Panc1 (cell line): ENCODE results near the gene NFIC. TPM values are rescaled to one million over a fixed set of nuclear protein-coding genes. Genes with fewer than 3 reads are reported as not detected.
"Not testable (repeated sequence)": the region's sequence is repeated elsewhere in the genome, so short reads cannot be mapped to it uniquely, and the experiment has no call there.

Source experiments
- ATAC-seq: fragments of 200-7000 bp; cut with Tn5 transposase; 2 replicates; pipeline ENCODE4 v1.9.1; 2020; ENCODE audit warnings: mild to moderate bottlenecking, moderate library complexity
- BruUV-seq: library from RNA; stranded (reverse); fragments of 400-500 nt; replicated peaks from 2 replicates; lab custom pipeline; 2021; lab: Mats Ljungman, UMichigan
- CTCF ChIA-PET: fragments of 300-600 bp; sonication (Branson Sonifier 250); formaldehyde crosslinking; loops from one replicate; lab custom pipeline; 2022; ENCODE audit warnings: antibody characterized with exemption; lab: Charles Lee
- POLR2A ChIA-PET: fragments of 300-600 bp; sonication (Branson Sonifier 250); formaldehyde crosslinking; loops from one replicate; lab custom pipeline; 2022; ENCODE audit warnings: antibody characterized with exemption; lab: Charles Lee
- DNase-seq: peaks from one replicate; pipeline ENCODE4 v3.0.0-alpha.2; 2010; ENCODE audit warnings: low read depth, low spot score
- H3K27ac ChIP-seq: 2 replicates; pipeline ENCODE4 v1.5.1; 2011; ENCODE audit warnings: mild to moderate bottlenecking, low read length, inconsistent platforms
- H3K27me3 ChIP-seq: fragments of 200-500 bp; sonication (Bioruptor generic); 2 replicates; pipeline ENCODE4 v1.6.0; 2014; ENCODE audit warnings: low read length, inconsistent platforms; ENCODE audit not compliant: control insufficient read depth, insufficient read depth
- H3K36me3 ChIP-seq: fragments of 200-500 bp; sonication (Bioruptor generic); 2 replicates; pipeline ENCODE4 v1.5.1; 2014; ENCODE audit warnings: inconsistent platforms, mild to moderate bottlenecking, low read length, moderate library complexity; ENCODE audit not compliant: control insufficient read depth, insufficient read depth
- H3K4me1 ChIP-seq: 2 replicates; pipeline ENCODE4 v1.5.1; 2011; ENCODE audit warnings: inconsistent platforms, mild to moderate bottlenecking, low read length, moderate library complexity; ENCODE audit not compliant: control insufficient read depth, insufficient read depth
- H3K4me3 ChIP-seq, 2 experiments: 2 replicates each; pipeline ENCODE4 v1.5.1; 2011 to 2012; ENCODE audit warnings: low read depth in 2 of 2, low read length in 2 of 2, mild to moderate bottlenecking in 2 of 2, inconsistent platforms in 1 of 2, moderate library complexity in 1 of 2
- H3K9me3 ChIP-seq: fragments of 200-500 bp; sonication (Bioruptor generic); 2 replicates; pipeline ENCODE4 v1.5.1; 2014; ENCODE audit warnings: low read depth, mild to moderate bottlenecking, inconsistent platforms, low read length, moderate library complexity; ENCODE audit not compliant: control insufficient read depth, insufficient read depth
- CTCF ChIP-seq: fragments of 450-650 bp; IDR thresholded peaks from 2 replicates; pipeline ENCODE4 v1.5.1; 2017; ENCODE audit warnings: mild to moderate bottlenecking
- POLR2AphosphoS5 ChIP-seq: IDR thresholded peaks from 2 replicates; pipeline ENCODE4 v1.6.1; 2012; ENCODE audit warnings: mild to moderate bottlenecking, low read depth, low read length, moderate library complexity
- SIN3A ChIP-seq: IDR thresholded peaks from 2 replicates; pipeline ENCODE4 v1.6.1; 2012; ENCODE audit warnings: low read depth, mild to moderate bottlenecking, low read length, moderate library complexity, borderline replicate concordance; ENCODE audit not compliant: insufficient read depth
- TCF7L2 ChIP-seq: IDR thresholded peaks from 2 replicates; pipeline ENCODE4 v1.6.1; 2011; ENCODE audit warnings: mild to moderate bottlenecking, low read depth, low read length, inconsistent platforms
- in situ Hi-C: cut with HindIII; loops from 2 replicates; pipeline ENCODE4 v1.10.0; 2016; ENCODE audit warnings: low sequenced_read_pairs, low pct_unique_long_range_greater_than_20kb
- intact Hi-C: fragments of 100-400 bp; cut with micrococcal nuclease; formaldehyde crosslinking; loops from one replicate; pipeline ENCODE4 v1.10.0; 2022; ENCODE audit not compliant: unreplicated experiment
- total RNA-seq: library from RNA; stranded (reverse); gene quantifications from one replicate; pipeline ENCODE4 v1.2.1, GENCODE V29; 2021; ENCODE audit not compliant: unreplicated experiment
- TF ChIP-seq, protein P1 (sequence below), 2 experiments: IDR thresholded peaks; 2 replicates each; pipeline ENCODE4 v1.6.1; 2011 to 2012; ENCODE audit warnings: low read depth in 2 of 2, control low read depth in 1 of 2, low read length in 1 of 2, mild to moderate bottlenecking in 1 of 2, moderate library complexity in 1 of 2; ENCODE audit not compliant: insufficient read depth in 1 of 2

Gene NFIC
- total RNA-seq, 1 experiment from 2014 or later = 120 TPM

DNA sequence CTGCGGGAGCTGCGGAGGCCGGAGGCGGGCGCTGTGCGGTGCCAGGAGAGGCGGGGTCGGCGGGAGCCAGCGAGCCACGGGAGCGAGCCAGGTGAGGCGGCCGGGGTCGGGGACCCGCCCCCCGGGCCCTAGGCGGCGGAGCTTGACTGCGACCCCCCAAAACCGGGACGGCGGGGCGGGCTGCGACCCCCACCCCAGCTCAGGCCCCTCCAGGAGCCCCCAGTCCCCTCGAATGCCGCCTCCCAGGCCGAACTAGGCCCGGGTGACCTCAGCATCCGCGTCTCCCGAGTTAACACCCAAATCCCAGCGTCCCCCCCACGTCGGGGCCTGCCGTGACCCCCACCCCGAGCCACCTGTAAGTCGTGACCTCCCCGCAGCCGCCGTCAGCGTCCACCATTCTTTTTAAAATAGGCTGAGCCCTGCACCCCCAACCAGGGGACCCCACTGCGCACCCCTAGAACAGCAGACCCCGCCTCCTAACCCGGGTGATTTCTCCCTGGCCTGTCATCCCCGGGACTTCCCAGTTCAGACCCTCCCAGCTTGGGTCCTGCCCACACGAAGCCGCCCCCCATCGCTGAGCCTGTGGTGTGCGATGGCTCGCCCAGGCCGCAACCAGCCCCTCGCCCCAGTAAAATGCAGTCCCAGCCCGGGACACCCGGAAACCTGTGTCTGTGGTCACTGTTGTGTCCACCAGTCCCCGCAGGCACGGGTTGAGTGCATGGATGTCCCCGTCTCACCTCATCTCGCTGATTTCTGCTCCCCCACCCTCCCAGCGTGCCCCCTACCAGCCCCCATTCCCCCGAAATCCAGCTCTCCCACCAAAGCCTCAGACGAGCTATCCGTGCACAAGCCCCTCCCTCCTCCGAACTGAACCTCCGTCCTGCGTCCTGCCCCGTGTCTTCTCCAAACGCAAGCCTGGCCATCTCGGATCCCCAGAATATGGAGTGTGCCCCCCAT lies 140.3 kb downstream of the NFIC start:
- no peaks in the 10 kb centered on the region for H3K27me3 ChIP-seq
- no peak for ATAC-seq
- peak overlapping the region; percentile 72 to 73 for H3K4me3 ChIP-seq
- intact Hi-C loops = no loop called here
- H3K9me3 ChIP-seq = no peaks in the 10 kb centered on the region
- peak overlapping the region; percentile 75 for H3K27ac ChIP-seq
- ChIA-PET POLR2A (no interaction called here), CTCF (no interaction called here)
- BruUV-seq = no TSS peak
- TF ChIP-seq POLR2AphosphoS5 = no peak
- no peak for TF ChIP-seq TCF7L2
- TF ChIP-seq, protein P1, sequence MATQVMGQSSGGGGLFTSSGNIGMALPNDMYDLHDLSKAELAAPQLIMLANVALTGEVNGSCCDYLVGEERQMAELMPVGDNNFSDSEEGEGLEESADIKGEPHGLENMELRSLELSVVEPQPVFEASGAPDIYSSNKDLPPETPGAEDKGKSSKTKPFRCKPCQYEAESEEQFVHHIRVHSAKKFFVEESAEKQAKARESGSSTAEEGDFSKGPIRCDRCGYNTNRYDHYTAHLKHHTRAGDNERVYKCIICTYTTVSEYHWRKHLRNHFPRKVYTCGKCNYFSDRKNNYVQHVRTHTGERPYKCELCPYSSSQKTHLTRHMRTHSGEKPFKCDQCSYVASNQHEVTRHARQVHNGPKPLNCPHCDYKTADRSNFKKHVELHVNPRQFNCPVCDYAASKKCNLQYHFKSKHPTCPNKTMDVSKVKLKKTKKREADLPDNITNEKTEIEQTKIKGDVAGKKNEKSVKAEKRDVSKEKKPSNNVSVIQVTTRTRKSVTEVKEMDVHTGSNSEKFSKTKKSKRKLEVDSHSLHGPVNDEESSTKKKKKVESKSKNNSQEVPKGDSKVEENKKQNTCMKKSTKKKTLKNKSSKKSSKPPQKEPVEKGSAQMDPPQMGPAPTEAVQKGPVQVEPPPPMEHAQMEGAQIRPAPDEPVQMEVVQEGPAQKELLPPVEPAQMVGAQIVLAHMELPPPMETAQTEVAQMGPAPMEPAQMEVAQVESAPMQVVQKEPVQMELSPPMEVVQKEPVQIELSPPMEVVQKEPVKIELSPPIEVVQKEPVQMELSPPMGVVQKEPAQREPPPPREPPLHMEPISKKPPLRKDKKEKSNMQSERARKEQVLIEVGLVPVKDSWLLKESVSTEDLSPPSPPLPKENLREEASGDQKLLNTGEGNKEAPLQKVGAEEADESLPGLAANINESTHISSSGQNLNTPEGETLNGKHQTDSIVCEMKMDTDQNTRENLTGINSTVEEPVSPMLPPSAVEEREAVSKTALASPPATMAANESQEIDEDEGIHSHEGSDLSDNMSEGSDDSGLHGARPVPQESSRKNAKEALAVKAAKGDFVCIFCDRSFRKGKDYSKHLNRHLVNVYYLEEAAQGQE (IDR thresholded peaks at IDR 0.05; ENCODE audit: insufficient read depth in 1 of 2, low read depth in 2 of 2, low read length in 1 of 2) = no peak
- no peak for TF ChIP-seq SIN3A
- TF ChIP-seq CTCF = no peak
- no peak for DNase-seq
- in situ Hi-C loops = no loop called here
- H3K4me1 ChIP-seq = no peaks in the 10 kb centered on the region; the same call in 1 of the 2 replicates
- peaks cover 3% of the 10 kb centered on the region for H3K36me3 ChIP-seq

- ChIA-PET POLR2A (interaction anchor here (0.9 kb wide), 1 partner anchor 285 kb away, joined by 9 read pairs; no protein-coding TSS in a partner anchor), CTCF (no interaction called here)
- Histone ChIP-seq H3K4me1 (no peaks in the 10 kb centered on the region; the same call in 1 of the 2 replicates), H3K27me3 (no peaks in the 10 kb centered on the region), H3K27ac (peak overlapping the region; percentile 8; the same call in 1 of the 2 replicates), H3K9me3 (no peaks in the 10 kb centered on the region), H3K4me3 (peak overlapping the region; percentile 72 to 73), H3K36me3 (peaks cover 3% of the 10 kb centered on the region)
- TF ChIP-seq TCF7L2 (peak; percentile 36; the same call in 1 of the 2 replicates), SIN3A (no peak)
- intact Hi-C loops (no loop called here), in situ Hi-C loops (no loop called here)
- ATAC-seq (no peak), DNase-seq (no peak)
- TSS peak; percentile 85 for BruUV-seq
These were observed 141.2 kb downstream of the NFIC start for GRCh38 chr19:3507371-3508120.

GRCh38 chr19:3508121-3508661 lies 141.8 kb downstream of the NFIC start:
- BruUV-seq, ATAC-seq, H3K4me1 ChIP-seq, DNase-seq, intact Hi-C loops, H3K27ac ChIP-seq, CTCF ChIA-PET, H3K9me3 ChIP-seq, H3K4me3 ChIP-seq, in situ Hi-C loops, H3K27me3 ChIP-seq, H3K36me3 ChIP-seq: not testable (repeated sequence)
- POLR2A ChIA-PET = interaction anchor here (0.9 kb wide), 1 partner anchor 286 kb away, joined by 9 read pairs; no protein-coding TSS in a partner anchor
